Left lobe of liver (tissue), 2 donors: ENCODE results near the gene LRRC23. TPM values are rescaled to one million over a fixed set of nuclear protein-coding genes. Genes with fewer than 3 reads are reported as not detected.
"Not testable (repeated sequence)": the region's sequence is repeated elsewhere in the genome, so short reads cannot be mapped to it uniquely, and the experiment has no call there.

Experiments used
- ATAC-seq: fragments of 200-7000 bp; cut with Tn5 transposase; one replicate; pipeline ENCODE4 v1.9.1; 2020; ENCODE audit warnings: mild to moderate bottlenecking, moderate library complexity
- DNase-seq: peaks from one replicate; pipeline ENCODE4 v3.0.0-alpha.2; 2020; ENCODE audit warnings: low spot score
- total RNA-seq: library from RNA; stranded (reverse); gene quantifications from one replicate; pipeline ENCODE4 v1.2.1, GENCODE V29; 2021
- donor health status: DM: no; HTN: no; CAD: no; lungs with moderate emphysema.
- donor health status: DM: no; HTN: yes; CAD: no.

Gene LRRC23
- total RNA-seq, 1 donor from 2014 or later, result 1.9 TPM

DNA sequence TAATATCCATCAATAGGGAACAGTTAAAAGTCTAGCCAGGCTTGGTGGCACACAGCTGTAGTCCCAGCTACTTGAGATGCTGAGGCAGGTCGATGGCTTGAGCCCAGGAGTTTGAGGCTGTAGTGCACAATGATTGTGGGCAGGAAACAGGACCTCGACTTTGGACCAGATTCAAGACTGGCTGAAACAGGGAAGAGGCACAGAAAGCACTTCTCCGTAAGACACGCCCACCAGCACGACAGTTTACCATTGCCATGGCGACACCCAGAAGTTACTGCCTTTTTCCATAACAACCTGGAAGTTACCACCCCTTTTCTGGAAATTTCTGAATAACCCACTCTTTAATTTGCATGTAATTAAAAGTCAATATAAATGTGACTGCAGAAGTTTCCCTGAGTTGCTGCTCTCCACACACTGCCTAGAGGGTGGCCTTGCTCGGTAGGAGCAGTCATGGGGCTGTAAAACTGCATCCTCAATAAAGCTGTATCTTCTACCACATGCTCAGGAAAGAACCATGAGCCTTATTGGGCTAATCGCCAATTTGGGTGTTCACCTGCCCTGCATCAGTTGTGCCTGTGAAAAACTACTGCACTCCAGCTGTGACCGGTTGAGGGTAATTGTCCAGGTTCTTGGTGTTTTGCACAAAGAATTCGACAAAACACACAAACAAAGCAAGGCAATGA lies 4.6 kb upstream of the LRRC23 start:
- DNase-seq, result no peak
- peak; percentile 5 for ATAC-seq

- DNase-seq (no peak), ATAC-seq (no peak)
Measured at GRCh38 chr12:6902448-6902847, 2.2 kb upstream of the LRRC23 start.

DNA sequence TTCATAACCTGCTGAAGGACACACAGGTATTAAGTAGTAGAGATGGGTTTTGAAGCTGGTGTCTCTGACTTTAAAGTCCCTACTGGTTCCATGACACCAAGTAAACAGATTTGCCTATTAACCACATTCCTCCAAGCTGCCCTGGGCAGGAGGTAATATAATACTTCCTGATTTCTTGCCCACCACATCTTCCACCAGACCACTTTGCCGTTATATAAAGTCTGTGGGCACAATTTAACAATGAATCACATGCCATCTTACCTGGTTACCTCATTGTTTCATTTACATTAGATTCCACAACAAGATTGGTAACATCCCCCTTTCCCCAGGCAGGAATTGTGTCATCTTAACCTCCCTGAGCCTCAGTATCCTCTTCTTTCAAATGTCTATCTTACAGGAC lies 900 bp upstream of the LRRC23 start:
- no peak for ATAC-seq
- DNase-seq, result no peak

DNA sequence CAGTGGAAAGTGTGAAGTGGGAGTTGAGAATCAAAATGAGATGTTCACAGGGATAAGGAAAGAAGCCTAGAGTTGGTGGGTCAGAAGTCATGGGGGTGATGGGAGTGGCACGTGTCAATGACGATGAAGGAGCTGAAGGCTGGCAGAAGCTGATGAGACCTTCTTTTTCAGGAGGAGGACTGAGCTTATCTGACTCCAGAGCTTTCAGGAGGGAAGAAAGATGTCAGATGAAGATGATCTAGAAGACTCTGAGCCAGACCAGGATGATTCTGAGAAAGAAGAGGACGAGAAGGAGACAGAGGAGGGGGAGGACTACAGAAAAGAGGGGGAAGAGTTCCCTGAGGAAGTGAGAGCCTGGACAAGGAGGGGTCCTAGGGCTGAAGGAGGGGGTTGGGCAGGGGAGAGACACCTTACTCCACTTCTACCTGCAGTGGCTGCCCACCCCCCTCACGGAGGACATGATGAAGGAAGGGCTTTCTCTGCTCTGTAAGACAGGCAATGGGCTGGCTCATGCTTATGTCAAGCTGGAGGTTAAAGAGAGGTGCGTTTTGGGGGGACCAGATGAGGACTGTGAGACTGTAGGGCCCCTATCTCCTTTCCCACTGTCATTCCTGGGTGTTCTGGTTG lies 905 bp downstream of the LRRC23 start:
- no peak for DNase-seq

GRCh38 chr12:6908141-6908540 lies 3.5 kb downstream of the LRRC23 start:
- DNase-seq, ATAC-seq: not testable (repeated sequence)

More for the DNA sequence above, 905 bp downstream of the LRRC23 start:
- no peak for ATAC-seq

GRCh38 chr12:6909421-6910145 lies 5.0 kb downstream of the LRRC23 start:
- no peak for ATAC-seq

DNA sequence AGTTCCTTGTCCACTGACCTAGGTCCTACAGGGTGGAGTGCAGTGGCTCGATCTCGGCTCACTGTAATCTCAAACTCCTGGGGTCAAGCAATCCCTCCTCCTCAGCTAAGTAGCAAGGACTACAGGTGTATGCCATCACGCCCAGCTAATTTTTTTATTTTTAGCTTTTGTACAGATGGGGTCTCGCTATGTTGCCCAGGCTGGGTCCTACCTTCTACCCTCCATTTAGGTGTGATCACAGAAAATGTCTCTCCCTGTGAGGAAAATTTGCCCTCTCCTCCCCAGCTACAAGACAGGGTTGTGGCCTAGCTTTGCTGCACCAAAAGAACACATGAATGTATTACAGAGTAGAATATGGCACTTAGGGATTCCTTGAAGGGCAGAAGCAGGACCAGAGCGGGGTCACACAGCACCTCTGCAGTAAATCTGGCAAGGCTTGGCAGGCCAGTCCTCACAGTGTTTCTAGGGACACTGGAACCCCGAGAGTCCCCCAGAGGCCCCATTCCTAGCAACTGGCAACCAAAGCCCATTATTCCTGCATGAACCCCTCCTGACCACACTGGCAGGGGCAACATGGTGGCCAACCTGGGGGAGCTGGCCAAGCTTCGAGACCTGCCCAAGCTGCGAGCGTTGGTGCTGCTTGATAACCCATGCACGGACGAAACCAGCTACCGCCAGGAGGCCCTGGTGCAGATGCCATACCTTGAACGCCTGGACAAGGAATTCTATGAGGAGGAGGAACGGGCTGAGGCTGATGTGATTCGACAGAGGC lies 7.7 kb downstream of the LRRC23 start:
- DNase-seq (no peak), ATAC-seq (no peak)

More at GRCh38 chr12:6909421-6910145, 5.0 kb downstream of the LRRC23 start:
- DNase-seq, result no peak

DNA sequence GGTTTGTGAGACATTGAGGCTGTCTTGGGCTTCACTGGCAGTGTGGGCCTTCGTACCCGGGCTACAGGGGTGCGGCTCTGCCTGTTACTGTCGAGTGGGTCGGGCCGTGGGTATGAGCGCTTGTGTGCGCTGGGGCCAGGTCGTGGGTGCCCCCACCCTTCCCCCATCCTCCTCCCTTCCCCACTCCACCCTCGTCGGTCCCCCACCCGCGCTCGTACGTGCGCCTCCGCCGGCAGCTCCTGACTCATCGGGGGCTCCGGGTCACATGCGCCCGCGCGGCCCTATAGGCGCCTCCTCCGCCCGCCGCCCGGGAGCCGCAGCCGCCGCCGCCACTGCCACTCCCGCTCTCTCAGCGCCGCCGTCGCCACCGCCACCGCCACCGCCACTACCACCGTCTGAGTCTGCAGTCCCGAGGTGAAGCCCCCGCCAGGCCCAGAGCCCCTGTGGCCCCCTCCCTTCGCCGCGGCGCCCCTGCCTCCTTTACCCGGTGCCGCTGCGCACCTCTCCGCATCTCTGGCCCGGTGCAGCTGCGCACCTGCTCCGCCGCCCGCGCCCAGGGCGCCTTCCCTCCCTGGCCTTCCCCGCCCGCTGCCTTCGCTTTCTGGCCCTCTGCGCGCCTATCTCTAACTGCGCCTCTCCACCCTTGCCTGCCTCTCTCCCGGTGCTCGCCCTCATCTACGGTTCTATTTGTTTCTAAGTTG lies 9.8 kb downstream of the LRRC23 start, which contains the start of gene ENO2:
ENO2 (plus strand) TSS at position 335 of the 701 bp plus-strand sequence. CDS start 1,253 bp downstream, outside the sequence.
- ATAC-seq (peak; percentile 73), DNase-seq (no peak)

DNA sequence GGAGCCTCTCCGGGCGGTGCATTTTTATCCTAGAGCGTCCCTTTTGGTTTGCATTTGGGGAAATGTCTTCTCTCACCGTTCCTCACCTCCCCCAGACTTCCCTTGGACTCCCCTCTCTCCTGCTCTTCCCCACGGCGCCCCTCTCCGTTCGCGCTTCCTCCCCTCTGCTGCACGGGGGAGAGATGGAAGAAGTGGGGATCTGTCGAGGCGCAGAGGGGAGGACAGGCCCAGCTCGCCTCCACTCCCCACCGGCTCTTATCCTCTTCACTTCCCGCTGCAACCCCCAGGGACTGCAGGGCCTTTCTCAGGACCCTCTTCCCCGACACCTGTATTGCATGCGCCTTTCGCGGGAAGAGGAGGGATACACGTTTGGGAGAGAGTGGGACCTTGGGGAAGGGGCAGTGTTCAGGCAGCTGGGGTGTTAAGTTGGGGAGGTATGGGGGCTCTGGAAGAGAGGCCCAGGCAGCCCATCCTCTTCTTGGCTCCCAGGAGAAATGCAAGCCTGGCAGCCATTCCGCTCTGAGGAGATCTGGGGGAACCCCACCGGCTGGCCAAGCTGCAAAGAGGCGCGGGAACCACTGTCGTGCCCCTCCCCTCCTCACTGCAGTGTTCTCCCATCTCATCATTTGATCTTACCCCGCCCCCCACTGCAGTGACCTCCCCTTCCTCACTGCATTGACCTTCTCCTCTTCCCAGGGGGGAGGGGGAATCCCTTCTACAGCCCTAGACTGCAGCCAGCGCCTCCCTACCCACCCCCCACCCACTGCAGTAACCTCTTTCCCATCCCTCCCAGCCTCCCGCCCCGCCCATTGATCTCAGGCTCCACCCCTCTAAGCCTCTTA lies 10.5 kb downstream of the LRRC23 start:
- DNase-seq, result no peak

DNA sequence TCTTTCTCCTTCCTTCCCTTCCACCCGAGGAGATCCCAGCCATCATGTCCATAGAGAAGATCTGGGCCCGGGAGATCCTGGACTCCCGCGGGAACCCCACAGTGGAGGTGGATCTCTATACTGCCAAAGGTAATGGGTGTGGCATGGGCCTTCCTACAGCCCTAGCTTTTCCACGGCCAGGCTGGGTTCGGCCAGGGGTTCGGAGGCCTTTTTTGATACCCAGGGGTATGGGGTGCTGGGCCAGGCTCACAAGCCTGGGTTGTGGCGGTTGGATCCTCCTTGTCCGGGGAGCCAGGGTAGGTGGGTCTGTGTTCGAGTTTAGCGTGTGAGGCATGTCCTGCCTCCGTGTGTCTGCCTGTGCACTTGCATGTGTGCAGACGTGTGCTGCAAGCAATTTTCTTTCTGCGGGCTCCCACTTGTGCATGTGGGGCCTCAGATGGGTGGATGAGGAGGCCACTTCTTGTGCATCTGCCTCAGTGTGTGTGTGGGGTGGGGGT lies 11.2 kb downstream of the LRRC23 start:
- DNase-seq (no peak), ATAC-seq (no peak)

More for the DNA sequence above, 10.5 kb downstream of the LRRC23 start:
- ATAC-seq, result peak; percentile 10

- ATAC-seq, result no peak
- no peak for DNase-seq
Measured at GRCh38 chr12:6916426-6917200, 12.0 kb downstream of the LRRC23 start.

GRCh38 chr12:6917491-6918231 lies 13.0 kb downstream of the LRRC23 start:
- ATAC-seq (no peak), DNase-seq (no peak)

DNA sequence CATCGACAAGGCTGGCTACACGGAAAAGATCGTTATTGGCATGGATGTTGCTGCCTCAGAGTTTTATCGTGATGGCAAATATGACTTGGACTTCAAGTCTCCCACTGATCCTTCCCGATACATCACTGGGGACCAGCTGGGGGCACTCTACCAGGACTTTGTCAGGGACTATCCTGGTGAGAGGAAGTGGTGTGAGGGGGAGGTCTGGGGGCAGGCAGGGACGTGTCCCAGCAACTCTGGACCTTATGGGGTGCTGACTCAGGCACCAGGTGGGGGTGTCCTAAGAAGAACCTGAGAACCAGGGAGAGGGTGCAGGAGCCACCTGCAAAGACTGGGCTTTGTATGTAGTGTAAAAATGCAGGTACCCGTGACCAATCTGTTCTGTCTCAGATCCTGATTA lies 15.0 kb downstream of the LRRC23 start:
- DNase-seq (no peak), ATAC-seq (no peak)

DNA sequence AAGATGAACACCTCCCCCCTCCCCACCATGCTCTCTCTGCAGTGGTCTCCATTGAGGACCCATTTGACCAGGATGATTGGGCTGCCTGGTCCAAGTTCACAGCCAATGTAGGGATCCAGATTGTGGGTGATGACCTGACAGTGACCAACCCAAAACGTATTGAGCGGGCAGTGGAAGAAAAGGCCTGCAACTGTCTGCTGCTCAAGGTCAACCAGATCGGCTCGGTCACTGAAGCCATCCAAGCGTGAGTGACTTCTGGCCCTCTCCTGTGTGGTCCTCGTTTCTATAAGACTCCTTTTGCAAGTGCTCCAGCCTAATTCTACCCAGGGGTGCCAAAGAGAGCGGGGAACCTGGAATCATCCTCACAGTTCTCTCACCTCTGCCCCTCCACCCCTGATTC lies 16.9 kb downstream of the LRRC23 start:
- no peak for ATAC-seq
- no peak for DNase-seq

GRCh38 chr12:6921996-6922946 lies 17.6 kb downstream of the LRRC23 start:
- no peak for DNase-seq
- no peak for ATAC-seq

DNA sequence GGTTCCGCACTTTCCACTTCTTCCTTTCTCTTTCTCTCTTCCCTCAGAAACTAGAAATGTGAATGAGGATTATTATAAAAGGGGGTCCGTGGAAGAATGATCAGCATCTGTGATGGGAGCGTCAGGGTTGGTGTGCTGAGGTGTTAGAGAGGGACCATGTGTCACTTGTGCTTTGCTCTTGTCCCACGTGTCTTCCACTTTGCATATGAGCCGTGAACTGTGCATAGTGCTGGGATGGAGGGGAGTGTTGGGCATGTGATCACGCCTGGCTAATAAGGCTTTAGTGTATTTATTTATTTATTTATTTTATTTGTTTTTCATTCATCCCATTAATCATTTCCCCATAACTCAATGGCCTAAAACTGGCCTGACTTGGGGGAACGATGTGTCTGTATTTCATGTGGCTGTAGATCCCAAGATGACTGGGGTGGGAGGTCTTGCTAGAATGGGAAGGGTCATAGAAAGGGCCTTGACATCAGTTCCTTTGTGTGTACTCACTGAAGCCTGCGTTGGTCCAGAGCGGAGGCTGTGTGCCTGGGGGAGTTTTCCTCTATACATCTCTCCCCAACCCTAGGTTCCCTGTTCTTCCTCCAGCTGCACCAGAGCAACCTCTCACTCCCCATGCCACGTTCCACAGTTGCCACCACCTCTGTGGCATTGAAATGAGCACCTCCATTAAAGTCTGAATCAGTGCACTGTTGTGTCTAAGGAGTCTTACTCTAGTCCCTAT lies 18.5 kb downstream of the LRRC23 start:
- ATAC-seq (no peak), DNase-seq (no peak)
